GM19324 (cell line): ENCODE measurements around the gene RANBP1.

Experiments used
- ATAC-seq: cut with Tn5 transposase; IDR thresholded peaks from one replicate; pipeline ENCODE4 v1.9.1; 2021; ENCODE audit warnings: mild to moderate bottlenecking, moderate library complexity; ENCODE audit not compliant: unreplicated experiment, low FRiP score

RANBP1 gene

DNA sequence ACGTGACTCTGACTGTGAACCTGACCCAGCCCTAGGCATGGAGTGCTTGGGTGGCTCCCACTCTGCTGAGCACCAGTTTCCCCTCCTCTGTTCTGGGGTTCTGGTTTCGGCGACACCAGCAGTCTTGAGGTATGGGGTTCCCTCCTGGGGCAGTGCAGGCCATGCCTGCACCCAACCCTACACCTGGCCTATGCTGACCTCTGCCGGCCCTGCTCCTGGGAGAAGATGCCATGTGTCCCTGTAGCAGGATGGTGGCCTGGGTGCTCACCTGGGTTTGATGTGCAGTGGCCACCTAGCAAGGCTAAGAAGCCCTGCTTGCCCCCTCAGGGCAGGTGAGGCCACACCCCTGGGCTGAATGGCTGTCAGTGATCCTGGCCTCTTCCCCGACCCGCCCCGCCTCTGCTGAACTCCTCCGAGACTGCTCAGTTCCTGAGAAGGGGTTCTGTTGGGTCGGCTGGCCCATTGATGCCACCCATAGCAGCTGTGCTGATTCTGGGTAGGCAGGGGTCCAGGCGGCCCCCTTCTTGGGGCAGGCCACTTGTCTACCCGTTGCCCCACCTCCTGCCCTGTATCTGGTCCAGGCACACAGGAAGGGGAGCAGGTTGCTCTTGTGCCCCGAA is 18.1 kb downstream of the RANBP1 start:
- ATAC-seq = no peak

DNA sequence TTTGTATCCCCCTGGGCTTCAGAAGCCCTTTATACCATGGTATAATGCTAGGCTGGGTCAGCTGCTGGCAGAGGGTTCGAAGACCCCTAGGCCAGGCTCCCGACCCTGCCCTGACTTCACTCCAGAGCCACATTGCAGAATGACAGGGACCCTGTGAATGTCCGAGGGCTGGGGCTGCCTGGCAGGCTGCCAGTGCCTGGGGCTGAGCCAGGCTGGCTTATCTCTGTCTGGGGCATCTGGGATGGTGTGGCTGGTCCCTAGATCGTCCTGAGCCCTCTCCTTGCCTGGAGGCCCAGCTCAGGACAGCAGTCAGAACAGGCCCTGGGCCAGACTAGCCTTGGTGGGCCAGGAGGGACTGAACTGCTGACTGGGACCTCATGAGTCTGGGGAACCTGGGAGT is 19.4 kb downstream of the RANBP1 start:
- no peak for ATAC-seq

DNA sequence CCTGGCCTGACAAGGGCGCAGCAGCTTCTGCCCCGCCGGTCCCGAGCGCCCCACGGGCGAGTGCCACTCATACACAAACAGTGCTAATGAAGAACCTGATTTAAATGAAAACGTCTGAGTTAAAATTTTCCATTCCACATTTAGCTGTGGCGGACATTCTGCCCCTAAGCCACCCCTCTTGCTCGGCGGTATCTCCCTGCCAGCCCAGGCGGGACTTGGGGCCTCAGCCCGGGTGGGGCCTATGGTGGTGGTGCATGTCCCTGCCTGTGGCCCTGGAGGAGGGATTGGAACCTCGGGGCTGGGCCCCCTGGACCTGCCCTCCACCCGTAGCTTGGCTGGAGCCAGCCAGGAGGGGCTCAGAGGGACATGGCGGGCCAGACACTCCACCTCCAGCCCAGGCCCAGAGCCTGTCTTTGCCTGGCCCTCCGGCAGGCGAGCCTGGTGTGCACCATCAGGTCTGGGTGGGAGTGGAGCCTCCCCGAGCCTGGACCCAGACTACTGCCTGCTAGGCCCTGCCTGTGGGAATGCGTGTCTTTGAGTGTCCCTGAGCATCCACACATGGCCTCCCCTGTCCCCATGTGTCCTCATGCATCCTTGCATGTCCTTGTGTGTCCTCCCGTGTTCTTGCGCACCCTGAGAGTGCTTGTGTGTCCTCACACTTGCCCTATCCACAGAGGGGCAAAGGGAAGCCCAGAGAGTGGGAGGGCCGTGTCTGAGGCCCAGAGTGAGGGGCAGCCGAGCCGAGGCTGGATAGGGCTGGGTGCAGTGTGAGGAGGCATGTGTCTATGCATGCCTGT is 20.1 kb downstream of the RANBP1 start:
- no peak for ATAC-seq

DNA sequence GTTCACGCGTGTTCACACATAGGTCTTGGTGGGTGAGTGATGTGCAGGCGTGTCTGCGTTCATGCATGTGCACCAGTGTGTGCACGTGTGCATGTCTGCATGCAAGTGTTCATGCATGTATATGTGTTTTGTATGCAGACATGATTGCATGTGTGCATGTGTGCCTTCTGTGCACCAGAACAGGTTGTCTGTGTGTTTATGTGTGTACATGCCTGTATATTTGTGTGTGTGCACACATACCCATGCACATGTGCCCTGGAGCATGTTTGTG is 20.6 kb downstream of the RANBP1 start:
- ATAC-seq = no peak

DNA sequence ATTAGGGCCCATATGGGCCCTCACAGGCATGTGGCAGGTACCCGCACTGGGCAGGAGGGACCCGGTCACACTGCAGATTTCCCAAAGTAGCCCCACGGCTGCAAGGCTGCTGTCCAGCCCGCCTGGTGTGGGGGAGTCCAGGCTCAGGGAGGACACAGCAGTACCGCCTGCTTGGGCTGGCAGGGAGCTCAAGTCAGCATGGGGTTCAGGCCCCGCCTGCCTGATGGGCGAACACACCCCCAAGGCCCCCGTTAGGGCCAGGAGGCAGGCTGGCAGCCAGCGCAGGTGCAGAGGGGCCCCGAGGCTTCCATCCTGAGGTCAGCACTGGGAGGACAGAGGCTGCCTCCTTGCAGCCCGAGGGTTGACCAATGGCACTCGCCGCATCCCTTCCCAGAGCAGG is 21.2 kb downstream of the RANBP1 start:
- ATAC-seq = no peak

DNA sequence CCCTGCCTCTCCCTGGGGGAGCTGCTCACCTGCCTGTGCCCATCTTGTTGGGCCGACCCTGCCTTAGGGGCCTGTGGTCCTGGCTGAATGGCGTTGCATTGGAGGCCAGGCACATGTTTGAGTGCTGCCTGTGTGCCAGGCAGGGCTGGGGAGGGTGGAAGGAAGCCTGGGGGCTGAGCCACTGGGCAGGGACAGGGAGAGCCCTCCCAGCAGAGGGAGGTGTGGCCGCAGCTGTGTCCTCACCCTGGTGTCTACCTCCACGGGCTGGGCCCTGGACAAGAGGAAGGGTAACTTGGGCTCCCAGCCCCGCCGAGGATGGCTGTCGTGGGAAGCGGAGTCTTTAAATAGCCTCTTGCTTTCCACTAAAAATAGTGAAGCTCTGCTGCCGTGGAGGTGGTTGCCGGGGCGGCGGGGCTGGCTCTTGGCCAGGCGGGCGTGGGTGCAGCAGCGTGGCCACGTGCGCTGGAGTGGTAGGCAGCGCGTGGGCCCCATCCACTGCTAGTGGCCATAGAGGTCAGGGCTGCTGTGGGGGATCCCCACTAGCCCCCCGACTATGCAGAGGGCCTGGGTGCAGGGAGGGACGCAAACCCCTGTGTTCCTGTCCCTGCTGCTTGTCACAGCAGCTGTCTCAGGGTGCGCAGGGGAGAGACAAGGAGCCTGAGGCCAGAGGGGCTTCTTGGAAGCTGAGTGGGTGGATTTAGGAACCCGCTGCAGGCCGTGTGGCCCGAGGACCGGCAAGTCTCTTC is 21.9 kb downstream of the RANBP1 start:
- no peak for ATAC-seq

DNA sequence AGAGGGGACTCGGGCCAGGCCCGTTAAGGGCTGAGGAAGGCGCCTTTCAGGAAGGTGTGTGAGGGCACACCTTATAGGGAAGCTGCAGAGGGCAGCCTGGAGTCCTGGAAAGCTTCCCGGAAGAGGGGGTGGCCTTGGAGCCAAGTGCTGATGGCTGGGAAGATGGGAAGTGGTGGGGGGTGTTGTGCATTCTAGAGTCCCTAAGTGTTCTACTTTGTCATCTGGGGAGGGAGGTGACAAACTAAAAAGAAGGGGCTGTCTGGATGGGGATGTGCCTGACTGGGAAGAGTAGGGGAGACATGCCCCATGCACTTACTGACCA is 22.5 kb downstream of the RANBP1 start:
- ATAC-seq = no peak

DNA sequence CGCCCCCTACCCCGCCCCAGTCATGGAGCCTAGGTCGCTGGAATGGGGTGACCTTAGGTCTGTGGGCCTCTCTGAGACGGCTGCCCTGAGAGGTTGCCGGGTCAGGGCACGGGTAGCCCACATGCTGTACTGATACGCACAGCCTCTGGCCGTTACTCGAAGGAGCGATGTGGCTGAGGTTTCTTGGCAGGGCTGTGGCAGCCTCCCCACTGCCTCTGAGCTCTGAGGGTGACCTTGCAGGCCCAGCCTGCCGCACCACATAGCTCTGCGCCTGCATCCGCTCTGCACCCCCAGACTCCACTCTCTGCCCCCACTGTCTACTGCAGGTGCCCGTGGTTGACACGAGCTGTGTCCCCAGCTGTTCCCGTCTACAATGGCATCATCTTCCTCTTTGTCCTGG is 23.0 kb downstream of the RANBP1 start:
- no peak for ATAC-seq

DNA sequence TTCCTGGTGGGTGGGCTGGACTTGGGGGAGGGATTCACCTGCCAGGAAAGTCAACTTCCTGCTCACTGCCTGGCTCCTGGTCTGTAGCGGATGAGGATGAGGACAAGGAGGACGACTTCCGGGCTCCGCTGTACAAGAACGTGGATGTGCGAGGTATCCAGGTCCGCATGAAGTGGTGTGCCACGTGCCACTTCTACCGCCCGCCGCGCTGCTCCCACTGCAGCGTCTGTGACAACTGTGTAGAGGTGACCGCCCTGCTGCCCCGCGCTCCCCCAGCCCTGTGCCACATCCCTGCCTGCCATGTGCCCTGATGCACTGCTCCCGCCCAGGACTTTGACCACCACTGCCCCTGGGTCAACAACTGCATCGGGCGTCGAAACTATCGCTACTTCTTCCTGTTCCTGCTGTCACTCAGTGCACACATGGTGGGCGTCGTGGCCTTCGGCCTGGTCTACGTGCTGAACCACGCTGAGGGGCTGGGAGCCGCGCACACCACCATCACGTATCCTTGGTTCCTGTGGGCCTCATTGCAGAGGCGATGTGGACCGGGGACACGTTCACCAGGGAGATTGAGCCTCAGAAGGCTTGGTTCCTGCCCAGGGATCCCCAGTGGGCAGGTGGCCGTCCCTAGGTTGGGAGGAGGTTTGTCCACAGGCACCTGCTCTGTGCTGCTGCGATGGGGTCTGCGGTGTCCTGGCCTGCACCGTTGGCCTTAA is 23.6 kb downstream of the RANBP1 start:
- ATAC-seq = no peak

DNA sequence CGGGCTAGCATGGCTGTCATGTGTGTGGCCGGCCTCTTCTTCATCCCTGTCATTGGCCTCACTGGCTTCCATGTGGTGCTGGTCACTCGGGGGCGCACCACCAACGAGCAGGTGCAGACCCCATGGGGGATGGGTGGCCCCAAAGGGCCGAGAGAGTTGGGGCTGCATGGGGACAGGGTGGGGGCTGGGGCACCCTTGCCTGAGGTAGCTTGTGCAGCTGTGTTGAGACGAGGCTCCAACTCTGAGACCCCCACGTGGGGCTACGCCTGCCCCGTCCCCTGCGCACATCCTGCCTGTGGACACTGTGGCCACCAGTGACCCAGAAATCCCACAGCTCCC is 24.2 kb downstream of the RANBP1 start:
- ATAC-seq = no peak

DNA sequence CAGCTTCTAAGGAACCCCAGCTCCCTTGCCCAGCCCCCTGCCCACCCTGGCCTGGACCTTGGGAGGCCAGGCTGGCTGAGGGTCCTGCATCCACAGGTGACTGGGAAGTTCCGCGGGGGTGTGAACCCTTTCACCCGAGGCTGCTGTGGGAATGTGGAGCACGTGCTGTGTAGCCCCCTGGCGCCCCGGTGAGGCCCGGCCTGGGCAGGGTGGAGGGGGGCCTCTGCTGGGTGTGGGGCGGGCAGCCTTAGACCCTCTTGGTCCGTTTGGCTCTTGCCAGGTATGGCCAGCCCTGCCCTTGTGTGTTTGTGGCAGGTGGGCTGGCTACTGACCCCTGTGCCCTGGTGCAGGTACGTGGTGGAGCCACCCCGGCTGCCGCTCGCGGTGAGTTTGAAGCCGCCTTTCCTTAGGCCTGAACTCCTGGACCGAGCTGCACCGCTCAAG is 24.6 kb downstream of the RANBP1 start:
- no peak for ATAC-seq

DNA sequence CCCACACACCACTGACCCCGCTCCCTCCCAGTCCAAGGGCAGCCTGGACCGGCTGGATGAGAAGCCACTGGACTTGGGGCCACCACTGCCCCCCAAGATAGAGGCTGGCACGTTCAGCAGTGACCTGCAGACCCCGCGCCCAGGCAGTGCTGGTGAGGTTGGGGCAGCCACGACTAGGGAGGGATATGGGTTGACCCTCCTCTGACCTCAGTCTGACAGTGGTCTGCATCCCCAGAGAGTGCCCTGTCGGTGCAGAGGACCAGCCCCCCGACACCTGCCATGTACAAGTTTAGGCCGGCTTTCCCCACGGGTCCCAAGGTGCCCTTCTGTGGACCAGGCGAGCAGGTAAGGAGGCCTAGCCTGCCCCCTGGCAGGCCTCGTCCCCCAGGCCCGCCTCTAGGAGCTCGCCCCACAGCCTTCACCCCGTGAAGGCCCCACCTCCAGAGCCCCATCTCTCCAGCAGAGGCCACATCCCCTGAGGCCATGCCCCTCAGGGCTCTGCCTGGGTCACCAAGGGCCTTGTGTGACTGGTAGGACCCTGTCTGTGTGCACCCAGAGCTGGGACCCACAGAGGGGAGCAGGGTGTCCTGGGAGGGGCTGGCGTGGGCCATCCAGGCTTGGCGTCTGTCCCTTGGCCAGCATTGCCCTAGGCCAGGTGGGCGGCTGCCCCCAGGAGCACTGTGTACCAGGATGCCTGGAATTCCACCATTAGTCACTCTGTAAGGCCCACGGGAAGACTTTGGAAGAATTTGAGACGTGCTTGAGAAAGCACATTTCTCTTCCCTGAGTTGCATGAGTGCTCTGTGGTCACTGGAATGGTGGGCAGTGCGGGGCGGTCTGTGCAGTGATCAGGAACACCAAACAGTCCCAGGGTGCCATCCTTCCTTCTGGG is 25.5 kb downstream of the RANBP1 start:
- no peak for ATAC-seq

DNA sequence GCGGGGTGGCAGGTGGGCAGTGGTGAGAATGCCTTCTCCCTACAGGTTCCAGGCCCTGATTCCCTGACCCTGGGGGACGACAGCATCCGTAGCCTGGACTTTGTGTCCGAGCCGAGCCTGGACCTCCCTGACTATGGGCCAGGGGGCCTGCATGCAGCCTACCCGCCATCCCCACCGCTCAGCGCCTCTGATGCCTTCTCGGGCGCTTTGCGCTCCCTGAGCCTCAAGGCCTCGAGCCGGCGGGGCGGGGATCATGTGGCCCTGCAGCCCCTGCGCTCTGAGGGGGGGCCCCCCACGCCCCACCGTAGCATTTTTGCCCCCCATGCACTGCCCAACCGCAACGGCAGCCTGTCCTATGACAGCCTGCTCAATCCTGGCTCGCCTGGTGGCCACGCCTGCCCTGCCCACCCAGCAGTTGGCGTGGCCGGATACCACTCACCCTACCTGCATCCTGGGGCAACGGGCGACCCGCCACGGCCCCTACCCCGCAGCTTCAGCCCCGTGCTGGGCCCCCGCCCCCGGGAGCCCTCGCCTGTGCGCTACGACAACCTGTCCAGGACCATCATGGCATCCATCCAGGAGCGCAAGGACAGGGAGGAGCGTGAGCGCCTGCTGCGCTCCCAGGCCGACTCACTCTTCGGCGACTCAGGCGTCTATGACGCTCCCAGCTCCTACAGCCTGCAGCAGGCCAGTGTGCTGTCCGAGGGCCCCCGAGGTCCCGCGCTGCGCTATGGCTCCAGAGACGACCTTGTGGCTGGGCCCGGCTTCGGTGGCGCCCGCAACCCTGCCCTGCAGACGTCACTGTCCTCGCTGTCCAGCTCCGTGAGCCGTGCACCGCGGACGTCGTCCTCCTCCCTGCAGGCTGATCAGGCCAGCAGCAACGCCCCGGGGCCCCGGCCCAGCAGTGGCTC is 27.1 kb downstream of the RANBP1 start:
- ATAC-seq = no peak

DNA sequence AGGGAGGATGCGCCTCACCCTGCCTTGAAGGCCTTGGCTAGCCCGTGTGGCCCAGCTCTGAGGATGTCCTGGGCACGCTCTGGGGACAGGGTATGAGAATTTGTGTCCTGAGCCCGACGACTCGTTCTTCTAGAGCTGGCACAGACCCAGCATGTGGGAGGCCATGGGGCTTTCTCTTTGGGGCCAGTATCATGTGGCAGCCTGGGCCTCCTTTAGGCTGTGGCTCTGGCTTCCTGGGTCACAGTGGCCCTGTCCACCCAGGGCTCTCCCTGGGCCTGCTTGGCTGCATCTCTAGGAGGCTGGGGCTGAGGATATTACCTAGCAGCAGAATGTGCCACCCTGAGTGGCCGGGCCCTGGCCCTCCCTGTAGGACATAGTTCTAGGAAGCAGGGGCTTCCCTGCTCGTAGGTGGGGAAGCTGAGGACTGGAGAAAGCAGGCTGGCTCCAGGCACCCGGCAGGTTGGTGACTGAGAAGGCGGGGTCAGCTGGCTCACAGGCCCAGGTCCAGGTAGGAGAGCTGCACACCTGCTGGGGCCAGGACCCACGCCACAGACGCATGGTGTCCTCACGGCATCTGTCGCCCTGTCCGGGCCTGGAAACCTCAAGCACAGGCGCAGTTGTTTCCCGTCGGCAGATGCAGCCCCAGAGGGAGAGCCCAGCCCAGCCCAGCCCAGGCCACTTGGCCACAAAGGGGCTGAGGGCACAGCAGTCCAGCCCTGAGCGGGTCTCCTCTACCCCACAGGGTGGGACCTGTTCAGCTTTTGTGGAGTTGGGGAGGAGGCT is 28.2 kb downstream of the RANBP1 start:
- no peak for ATAC-seq

DNA sequence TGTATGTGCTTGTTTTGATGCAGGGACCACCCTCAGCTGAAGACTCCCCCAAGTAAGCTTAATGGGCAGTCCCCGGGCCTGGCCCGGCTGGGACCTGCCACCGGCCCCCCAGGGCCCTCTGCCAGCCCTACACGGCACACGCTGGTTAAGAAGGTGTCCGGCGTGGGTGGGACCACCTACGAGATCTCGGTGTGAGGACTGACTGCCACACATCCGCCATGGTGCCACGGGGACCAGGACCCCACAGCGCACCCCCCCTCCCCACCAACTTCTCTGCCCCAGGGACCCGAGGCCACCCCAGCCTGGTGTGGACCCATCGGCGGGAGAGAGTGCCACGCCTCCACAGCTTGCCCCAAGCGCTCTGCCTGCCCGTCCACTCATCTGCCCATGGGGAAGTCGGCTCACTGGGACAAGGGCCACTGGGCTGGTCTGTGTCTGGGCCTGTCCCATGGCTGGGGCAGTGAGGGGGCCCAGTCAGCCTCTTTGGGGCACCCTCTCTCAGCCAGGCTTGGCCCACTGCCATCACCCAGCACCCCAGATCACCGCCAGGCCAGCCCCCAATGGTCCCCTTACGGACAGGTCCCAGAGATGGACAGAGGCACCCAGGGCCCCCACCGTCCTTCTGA is 29.4 kb downstream of the RANBP1 start:
- no peak for ATAC-seq

DNA sequence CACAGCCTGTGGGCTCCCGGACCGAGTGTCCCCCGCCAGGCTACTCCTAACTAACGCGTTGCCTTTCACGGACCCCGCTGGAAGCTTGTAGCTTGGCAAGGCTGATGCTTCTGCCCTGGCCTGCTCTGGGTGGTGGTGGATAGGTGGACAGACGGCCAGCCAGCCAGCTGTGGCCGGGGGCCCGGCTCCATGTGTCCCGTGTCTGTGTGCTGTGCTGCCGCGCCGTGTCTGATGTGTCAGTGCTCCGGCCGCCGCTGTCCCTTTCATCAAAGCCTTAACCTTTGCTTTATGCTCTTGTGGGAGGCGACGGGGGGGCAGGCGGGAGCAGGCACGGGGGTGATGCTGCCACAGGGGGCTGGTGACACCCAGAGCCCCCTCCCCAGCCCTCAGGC is 29.9 kb downstream of the RANBP1 start:
- no peak for ATAC-seq

DNA sequence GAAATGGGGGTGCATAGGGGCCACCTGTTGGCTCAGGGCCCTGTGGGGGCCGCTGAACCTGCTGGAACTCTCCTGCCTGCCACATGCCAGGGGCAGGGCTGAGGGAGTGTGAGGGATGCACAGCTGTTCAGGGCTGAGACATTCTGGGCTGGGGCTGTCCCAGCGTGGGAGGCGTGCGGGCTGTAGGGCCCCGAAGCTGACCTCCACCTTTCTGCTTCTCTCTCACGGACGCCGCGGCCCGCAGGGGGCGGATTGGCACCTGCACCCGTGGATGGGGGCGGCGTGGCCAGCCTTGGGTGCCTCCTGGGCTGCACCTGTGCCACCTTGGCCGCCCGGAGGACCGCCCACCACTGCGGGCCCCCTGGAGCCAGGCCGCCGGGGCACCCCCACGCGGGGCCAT is 30.9 kb downstream of the RANBP1 start:
- no peak for ATAC-seq

DNA sequence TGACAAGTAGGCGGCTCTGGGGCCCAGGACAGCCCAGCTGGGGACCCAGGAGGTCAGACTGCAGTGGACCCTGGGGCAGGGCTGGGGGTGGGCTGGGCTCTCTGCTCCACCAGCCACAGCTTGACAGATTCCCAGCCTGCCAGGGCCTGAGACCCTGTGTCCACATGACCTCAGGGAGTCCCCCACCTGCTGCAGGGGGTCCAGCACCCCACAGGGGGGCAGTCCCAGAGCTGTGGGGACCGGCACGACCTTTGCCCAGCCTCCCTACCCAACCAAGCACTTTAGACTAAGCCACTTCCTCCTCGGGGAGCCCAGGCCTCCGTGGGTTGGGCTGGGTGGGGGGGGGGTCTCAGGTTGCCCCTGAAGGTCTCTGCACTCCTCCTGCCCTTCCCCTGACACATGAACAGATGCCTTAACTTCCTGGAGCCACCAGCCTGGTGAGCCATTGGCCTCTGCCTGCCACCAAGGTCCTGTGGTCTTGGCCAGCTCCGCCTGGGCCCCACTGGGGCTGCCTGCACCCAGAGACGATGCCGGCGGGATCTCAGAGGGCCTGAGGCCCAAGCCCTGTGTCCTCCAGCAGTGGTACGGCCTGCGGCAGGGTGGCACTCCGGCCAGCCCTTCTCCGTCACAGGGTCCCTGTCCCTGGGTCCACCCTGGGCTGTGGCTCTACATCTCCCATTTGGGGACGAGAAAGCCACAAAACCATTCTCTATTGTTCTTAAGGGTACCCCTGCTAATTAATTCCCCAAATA is 31.5 kb downstream of the RANBP1 start:
- no peak for ATAC-seq
